Liver (tissue), 3 donors: ENCODE results near the gene RTP5.
A peak's percentile ranks its signal among the peaks of the same experiment; 100 is the strongest.

ENCODE experiments used
- ATF3 ChIP-seq: IDR thresholded peaks from 2 replicates; pipeline ENCODE4 v1.6.1; 2016; ENCODE audit warnings: antibody characterized with exemption
- EGR1 ChIP-seq, 2 donors: IDR thresholded peaks; 2 replicates each; pipeline ENCODE4 v1.6.1; 2016 to 2018; ENCODE audit warnings: antibody characterized with exemption in 2 of 2, low read depth in 2 of 2
- JUND ChIP-seq, 2 donors: IDR thresholded peaks; 2 replicates each; pipeline ENCODE4 v1.6.1; 2016; ENCODE audit warnings: antibody characterized with exemption in 2 of 2
- MAX ChIP-seq: IDR thresholded peaks from 2 replicates; pipeline ENCODE4 v1.6.1; 2016; ENCODE audit warnings: antibody characterized with exemption
- NR2F2 ChIP-seq: IDR thresholded peaks from 2 replicates; pipeline ENCODE4 v1.6.1; 2016; ENCODE audit warnings: antibody characterized with exemption
- REST ChIP-seq: IDR thresholded peaks from 2 replicates; pipeline ENCODE4 v1.6.1; 2016; ENCODE audit warnings: antibody characterized with exemption, mild to moderate bottlenecking
- RXRA ChIP-seq, 2 donors: IDR thresholded peaks; 2 replicates each; pipeline ENCODE4 v1.6.1; 2017 to 2018; ENCODE audit warnings: antibody characterized with exemption in 2 of 2, mild to moderate bottlenecking in 1 of 2
- SP1 ChIP-seq: IDR thresholded peaks from 2 replicates; pipeline ENCODE4 v1.6.1; 2018; ENCODE audit warnings: antibody characterized with exemption, mild to moderate bottlenecking
- TAF1 ChIP-seq: conservative IDR thresholded peaks from 2 replicates; pipeline ENCODE4 v1.6.1; 2016; ENCODE audit warnings: antibody characterized with exemption, mild to moderate bottlenecking
- YY1 ChIP-seq: IDR thresholded peaks from 2 replicates; pipeline ENCODE4 v1.6.1; 2016; ENCODE audit warnings: antibody characterized with exemption, mild to moderate bottlenecking
- ZBTB33 ChIP-seq: IDR thresholded peaks from 2 replicates; pipeline ENCODE4 v1.6.1; 2016; ENCODE audit warnings: antibody characterized with exemption
- TF ChIP-seq, protein P1 (sequence below): fragments of 150-350 bp; IDR thresholded peaks from 2 replicates; pipeline ENCODE4 v1.5.1; 2017; ENCODE audit warnings: improper control_type of control experiment, low read depth, low read length; ENCODE audit not compliant: missing input control
- donor health status: healthy.
- donor health status: healthy.

GRCh38 chr2:241882091-241882625 lies 12.6 kb downstream of the RTP5 start:
- TF ChIP-seq, protein P1, sequence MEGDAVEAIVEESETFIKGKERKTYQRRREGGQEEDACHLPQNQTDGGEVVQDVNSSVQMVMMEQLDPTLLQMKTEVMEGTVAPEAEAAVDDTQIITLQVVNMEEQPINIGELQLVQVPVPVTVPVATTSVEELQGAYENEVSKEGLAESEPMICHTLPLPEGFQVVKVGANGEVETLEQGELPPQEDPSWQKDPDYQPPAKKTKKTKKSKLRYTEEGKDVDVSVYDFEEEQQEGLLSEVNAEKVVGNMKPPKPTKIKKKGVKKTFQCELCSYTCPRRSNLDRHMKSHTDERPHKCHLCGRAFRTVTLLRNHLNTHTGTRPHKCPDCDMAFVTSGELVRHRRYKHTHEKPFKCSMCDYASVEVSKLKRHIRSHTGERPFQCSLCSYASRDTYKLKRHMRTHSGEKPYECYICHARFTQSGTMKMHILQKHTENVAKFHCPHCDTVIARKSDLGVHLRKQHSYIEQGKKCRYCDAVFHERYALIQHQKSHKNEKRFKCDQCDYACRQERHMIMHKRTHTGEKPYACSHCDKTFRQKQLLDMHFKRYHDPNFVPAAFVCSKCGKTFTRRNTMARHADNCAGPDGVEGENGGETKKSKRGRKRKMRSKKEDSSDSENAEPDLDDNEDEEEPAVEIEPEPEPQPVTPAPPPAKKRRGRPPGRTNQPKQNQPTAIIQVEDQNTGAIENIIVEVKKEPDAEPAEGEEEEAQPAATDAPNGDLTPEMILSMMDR, result no peak
- peak; percentile 31 for TF ChIP-seq ZBTB33
- TF ChIP-seq EGR1 (IDR thresholded peaks at IDR 0.05; ENCODE audit: low read depth in 2 of 2), result no peak
- TF ChIP-seq MAX, result peak; percentile 74
- TF ChIP-seq RXRA (IDR thresholded peaks at IDR 0.05), result peak; percentile 47 to 51
- TF ChIP-seq REST, result peak; percentile 74
- TF ChIP-seq TAF1, result peak; percentile 48
- TF ChIP-seq NR2F2, result no peak
- no peak for TF ChIP-seq JUND (IDR thresholded peaks at IDR 0.05)
- TF ChIP-seq ATF3, result no peak
- TF ChIP-seq YY1, result peak; percentile 54
- TF ChIP-seq SP1, result no peak
